Hippocampal formation (tissue), 2 donors: ENCODE measurements around the gene SEZ6L2.
"Not testable (repeated sequence)": the region's sequence is repeated elsewhere in the genome, so short reads cannot be mapped to it uniquely, and the experiment has no call there.

Experiments used
- DNase-seq, 2 donors: peaks; one replicate each; lab custom pipeline; 2025; lab: John Stamatoyannopoulos, UW

The SEZ6L2 gene

GRCh38 chr16:29857133-29857760 lies 42.1 kb downstream of the SEZ6L2 start:
- no peak for DNase-seq

- DNase-seq: no peak
Measured at GRCh38 chr16:29854520-29855100, 44.7 kb downstream of the SEZ6L2 start.

DNA sequence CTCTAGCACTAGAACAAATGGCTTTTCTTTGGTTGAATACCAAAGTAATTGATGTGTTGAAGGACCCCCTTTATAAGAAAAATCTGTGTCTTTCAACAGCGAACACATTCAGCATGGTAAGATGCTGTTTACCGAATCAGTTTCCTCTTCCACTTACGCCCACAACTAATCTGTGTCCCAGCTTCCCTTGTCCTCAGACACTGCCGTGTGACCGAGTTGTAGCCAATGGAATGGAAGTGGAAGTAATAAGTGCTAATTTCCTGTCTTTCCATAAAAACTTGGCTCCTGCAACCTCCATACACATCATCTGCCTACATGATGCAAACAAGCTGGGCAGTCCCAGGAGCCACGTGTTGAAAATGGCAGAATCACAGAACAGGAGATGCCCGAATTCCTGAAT lies 46.7 kb downstream of the SEZ6L2 start:
- DNase-seq: no peak

- no peak for DNase-seq
Measured at GRCh38 chr16:29850998-29851397, 48.4 kb downstream of the SEZ6L2 start.

- no peak for DNase-seq
Measured at GRCh38 chr16:29849505-29849904, 49.8 kb downstream of the SEZ6L2 start.

- peak in 1 of 2 donors; percentile 57 for DNase-seq
Measured at GRCh38 chr16:29848420-29849297, 50.7 kb downstream of the SEZ6L2 start.

GRCh38 chr16:29845656-29846055 lies 53.7 kb downstream of the SEZ6L2 start:
- no peak for DNase-seq

DNA sequence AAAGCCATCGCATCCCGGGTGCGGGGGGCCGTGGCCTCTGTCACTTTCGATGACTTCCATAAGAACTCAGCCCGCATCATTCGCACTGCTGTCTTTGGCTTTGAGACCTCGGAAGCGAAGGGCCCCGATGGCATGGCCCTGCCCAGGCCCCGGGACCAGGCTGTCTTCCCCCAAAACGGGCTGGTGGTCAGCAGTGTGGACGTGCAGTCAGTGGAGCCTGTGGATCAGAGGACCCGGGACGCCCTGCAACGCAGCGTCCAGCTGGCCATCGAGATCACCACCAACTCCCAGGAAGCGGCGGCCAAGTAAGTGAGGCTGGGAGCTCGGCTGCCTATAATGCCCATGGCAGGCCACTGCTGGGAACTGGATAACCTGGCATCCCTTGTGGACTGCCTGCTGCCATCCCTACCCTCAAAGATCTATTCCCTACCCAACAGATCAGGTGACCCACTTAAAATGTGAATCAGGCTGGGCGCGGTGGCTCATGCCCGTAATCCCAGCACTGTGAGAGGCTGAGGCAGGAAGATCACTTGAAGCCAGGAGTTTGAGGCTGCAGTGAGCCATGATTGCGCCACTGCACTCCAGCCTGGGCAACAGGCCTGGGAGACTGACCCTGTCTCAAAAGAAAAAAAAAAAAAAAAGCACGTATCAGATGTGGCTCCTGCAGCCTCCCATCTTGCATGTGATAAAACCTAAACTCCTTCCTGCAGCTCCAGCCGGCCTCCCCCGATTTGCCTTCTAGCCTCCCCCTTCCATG lies 54.6 kb downstream of the SEZ6L2 start:
- no peak for DNase-seq

GRCh38 chr16:29843931-29844330 lies 55.4 kb downstream of the SEZ6L2 start:
- no peak for DNase-seq

GRCh38 chr16:29842732-29843346 lies 56.5 kb downstream of the SEZ6L2 start:
- no peak for DNase-seq

- DNase-seq: no peak
Measured at GRCh38 chr16:29841631-29842030, 57.7 kb downstream of the SEZ6L2 start.

DNA sequence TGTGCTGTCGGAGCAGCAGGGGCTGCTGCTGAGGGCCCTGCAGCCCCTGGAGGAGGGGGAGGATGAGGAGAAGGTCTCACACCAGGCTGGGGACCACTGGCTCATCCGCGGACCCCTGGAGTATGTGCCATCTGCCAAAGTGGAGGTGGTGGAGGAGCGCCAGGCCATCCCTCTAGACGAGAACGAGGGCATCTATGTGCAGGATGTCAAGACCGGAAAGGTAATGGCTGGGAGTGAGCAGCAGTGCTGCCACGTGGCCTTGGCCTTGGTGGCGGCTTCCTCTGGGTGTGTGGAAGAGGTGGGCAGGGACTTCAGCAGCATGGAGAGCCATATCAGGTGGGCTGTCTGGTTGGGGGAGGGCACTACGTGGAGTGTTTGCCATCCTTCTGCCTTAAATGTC lies 59.1 kb downstream of the SEZ6L2 start:
- DNase-seq: no peak

- DNase-seq: no peak
Measured at GRCh38 chr16:29839822-29840221, 59.5 kb downstream of the SEZ6L2 start.

- no peak for DNase-seq
Measured at GRCh38 chr16:29837841-29838240, 61.5 kb downstream of the SEZ6L2 start.

GRCh38 chr16:29836623-29837022 lies 62.7 kb downstream of the SEZ6L2 start:
- no peak for DNase-seq

GRCh38 chr16:29835926-29836325 lies 63.4 kb downstream of the SEZ6L2 start:
- DNase-seq: no peak

DNA sequence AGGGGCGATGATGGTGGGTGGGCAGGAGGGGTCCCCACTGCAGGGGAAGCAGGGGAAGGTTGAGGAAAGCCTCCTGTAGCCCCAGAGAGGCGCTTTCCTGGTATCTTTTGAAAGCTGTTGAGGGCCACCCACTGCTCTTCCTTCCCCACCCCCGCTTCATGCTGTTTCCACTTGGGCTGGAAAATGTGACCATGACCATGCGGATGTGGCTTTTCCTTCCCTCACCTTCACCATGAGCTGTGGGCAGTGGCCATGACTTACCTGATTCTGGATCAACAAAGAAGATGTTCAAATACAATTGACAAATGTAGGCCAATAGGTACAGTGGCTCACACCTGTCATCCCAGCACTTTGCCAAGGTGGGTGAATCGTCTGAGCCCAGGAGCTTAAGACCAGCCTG lies 65.3 kb downstream of the SEZ6L2 start:
- DNase-seq: no peak

GRCh38 chr16:29833219-29833618 lies 66.1 kb downstream of the SEZ6L2 start:
- DNase-seq: not testable (repeated sequence)

DNA sequence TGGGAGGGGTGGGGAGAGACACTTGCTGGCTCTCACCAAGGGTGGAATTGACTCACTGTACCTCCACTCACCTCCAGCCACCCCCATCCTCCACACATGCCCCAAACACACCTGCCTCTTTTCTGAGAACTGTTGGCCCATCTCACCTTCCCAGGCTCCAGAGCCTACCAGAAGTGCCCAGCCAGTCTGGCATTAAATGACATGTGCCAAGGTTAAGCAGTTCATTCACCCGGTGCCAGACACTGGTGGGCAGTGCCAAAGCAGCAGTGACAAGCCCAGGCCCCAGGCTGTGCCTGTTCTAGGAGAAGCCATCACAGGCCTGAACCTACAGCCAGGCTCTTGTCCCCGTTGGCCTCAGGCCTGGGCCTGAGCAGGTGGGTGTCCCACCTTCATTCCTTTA lies 67.9 kb downstream of the SEZ6L2 start:
- DNase-seq: no peak

DNA sequence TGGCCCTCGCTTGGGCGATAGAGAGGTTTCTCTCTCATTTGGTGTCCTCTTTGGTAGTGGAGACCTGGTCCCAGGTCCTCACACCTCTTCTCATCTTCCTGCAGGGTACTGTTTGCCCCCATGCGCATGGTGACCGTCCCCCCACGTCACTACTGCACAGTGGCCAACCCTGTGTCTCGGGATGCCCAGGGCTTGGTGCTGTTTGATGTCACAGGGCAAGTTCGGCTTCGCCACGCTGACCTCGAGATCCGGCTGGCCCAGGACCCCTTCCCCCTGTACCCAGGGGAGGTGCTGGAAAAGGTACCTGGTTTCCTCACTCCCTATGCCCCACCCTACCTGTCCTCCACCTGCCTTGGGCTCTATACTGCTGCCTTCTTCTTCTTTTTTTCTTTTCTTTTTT lies 68.6 kb downstream of the SEZ6L2 start:
- DNase-seq: no peak

- no peak for DNase-seq
Measured at GRCh38 chr16:29826342-29826695, 73.0 kb downstream of the SEZ6L2 start.
